ENCODE measurements around the gene ITGB1. TPM values are rescaled to one million over a fixed set of nuclear protein-coding genes. Genes with fewer than 3 reads are reported as not detected.

ITGB1 gene
- total RNA-seq, 3 donors from 2014 or later (not counting 1 experiment from before 2014, with no cell fraction given) = 175 to 280 (median 202) TPM

DNA sequence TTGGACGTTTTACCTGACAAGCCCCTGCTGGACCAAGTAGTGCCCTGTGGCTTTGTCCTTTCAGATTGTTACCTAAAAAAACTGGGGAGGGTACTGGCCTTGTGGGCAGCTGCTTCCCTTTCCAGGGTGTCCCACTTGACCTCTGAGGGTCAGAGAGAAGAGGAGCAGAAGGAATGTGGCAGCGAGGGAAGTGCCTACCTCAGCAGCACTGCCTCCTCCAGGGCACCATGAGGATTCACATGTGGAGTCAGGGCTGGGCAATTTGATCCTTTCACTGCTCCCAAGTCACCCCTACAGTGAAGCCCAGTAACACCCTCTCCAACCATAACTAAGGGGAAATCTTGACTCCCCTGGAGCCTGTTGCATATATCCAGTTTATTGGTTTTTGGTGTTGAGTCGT, 64.6 kb downstream of the ITGB1 start:
- H3K4me3 Mint-ChIP-seq = no peak overlapping the region
- Histone ChIP-seq H3K36me3 (ENCODE audit: control insufficient read depth, insufficient read depth, low read length) (peaks cover 19% of the 10 kb centered on the region), H3K27me3 (ENCODE audit: control insufficient read depth, insufficient read depth, low read length) (no peaks in the 10 kb centered on the region), H3K9me3 (ENCODE audit: control insufficient read depth, insufficient read depth, low read length) (no peaks in the 10 kb centered on the region), H3K27ac (ENCODE audit: low read length) (no peak overlapping the region), H3K4me3 (ENCODE audit: low read length) (no peak overlapping the region), H3K4me1 (ENCODE audit: control insufficient read depth, insufficient read depth, low read length) (no peaks in the 10 kb centered on the region)
- TF ChIP-seq, protein P1, sequence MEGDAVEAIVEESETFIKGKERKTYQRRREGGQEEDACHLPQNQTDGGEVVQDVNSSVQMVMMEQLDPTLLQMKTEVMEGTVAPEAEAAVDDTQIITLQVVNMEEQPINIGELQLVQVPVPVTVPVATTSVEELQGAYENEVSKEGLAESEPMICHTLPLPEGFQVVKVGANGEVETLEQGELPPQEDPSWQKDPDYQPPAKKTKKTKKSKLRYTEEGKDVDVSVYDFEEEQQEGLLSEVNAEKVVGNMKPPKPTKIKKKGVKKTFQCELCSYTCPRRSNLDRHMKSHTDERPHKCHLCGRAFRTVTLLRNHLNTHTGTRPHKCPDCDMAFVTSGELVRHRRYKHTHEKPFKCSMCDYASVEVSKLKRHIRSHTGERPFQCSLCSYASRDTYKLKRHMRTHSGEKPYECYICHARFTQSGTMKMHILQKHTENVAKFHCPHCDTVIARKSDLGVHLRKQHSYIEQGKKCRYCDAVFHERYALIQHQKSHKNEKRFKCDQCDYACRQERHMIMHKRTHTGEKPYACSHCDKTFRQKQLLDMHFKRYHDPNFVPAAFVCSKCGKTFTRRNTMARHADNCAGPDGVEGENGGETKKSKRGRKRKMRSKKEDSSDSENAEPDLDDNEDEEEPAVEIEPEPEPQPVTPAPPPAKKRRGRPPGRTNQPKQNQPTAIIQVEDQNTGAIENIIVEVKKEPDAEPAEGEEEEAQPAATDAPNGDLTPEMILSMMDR (IDR thresholded peaks at IDR 0.05) = no peak
- H3K9me3 Mint-ChIP-seq = no peaks in the 10 kb centered on the region
- no peak overlapping the region for H3K27ac Mint-ChIP-seq
- WGBS (ENCODE audit: insufficient coverage) = 61% methylated on average over 3 of the region's 3 CpGs
- DNase-seq (no peak), ATAC-seq (peak in 1 of 3 donors; percentile 24)
- H3K36me3 Mint-ChIP-seq = peaks cover 8% of the 10 kb centered on the region
- H3K4me1 Mint-ChIP-seq = peaks cover 7 to 10% of the 10 kb centered on the region in 2 donors
- intact Hi-C loops (cut with micrococcal nuclease) = no loop called here
- H3K27me3 Mint-ChIP-seq (ENCODE audit: low read depth in 2 of 2) = no peaks in the 10 kb centered on the region

DNA sequence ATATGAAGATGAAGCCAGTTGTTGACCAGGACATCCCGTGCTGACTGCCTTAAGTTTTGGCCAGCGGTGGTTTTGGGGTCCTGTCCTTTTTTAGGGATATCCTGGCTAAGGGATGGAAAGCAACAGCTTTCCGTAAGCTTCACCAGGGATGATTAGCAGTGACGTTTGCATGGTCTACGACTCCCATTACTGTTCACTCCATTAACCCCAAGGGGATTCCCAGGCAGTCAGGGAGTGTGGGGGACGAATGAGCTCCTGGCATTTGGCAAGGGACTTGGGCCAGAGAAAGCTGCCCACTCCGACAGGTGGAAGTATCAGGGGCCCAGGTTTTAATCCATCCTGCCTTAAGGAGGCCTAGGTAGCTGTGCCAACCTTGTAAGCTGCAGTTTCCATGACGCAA, 66.8 kb downstream of the ITGB1 start:
- peaks cover 8% of the 10 kb centered on the region for H3K36me3 Mint-ChIP-seq
- Histone ChIP-seq H3K9me3 (ENCODE audit: control insufficient read depth, insufficient read depth, low read length) (no peaks in the 10 kb centered on the region), H3K4me3 (ENCODE audit: low read length) (no peak overlapping the region), H3K36me3 (ENCODE audit: control insufficient read depth, insufficient read depth, low read length) (peaks cover 7% of the 10 kb centered on the region), H3K27me3 (ENCODE audit: control insufficient read depth, insufficient read depth, low read length) (no peaks in the 10 kb centered on the region), H3K4me1 (ENCODE audit: control insufficient read depth, insufficient read depth, low read length) (no peaks in the 10 kb centered on the region), H3K27ac (ENCODE audit: low read length) (no peak overlapping the region)
- no peaks in the 10 kb centered on the region for H3K27me3 Mint-ChIP-seq (ENCODE audit: low read depth in 2 of 2)
- WGBS (ENCODE audit: insufficient coverage) = 94% methylated on average over 8 of the region's 8 CpGs
- no peak overlapping the region for H3K27ac Mint-ChIP-seq
- intact Hi-C loops (cut with micrococcal nuclease) = no loop called here
- H3K4me1 Mint-ChIP-seq = peaks cover 5 to 7% of the 10 kb centered on the region in 2 donors
- no peaks in the 10 kb centered on the region for H3K9me3 Mint-ChIP-seq
- TF ChIP-seq, protein P1 (IDR thresholded peaks at IDR 0.05) = no peak
- ATAC-seq = no peak
- no peak overlapping the region for H3K4me3 Mint-ChIP-seq
- no peak for DNase-seq

DNA sequence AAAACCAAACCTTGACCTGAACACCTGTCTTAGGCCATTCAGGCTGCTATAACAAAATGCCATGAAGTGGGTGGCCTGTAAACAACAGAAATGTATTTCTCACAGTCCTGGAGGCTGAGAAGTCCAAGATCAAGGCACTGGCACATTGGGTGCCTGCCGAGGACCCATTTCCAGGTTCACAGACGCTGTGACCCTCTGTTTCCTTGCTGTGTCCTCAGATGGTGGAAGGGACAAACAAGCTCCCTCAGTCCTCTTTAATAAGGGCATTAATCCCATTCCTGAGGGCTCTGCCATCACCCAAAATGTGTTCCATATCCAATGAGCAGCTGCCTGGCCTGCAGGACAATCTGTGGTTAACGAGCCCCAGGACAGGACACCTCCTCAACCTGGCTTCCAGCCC, 67.6 kb downstream of the ITGB1 start:
- no peaks in the 10 kb centered on the region for H3K9me3 Mint-ChIP-seq
- Histone ChIP-seq H3K4me1 (ENCODE audit: control insufficient read depth, insufficient read depth, low read length) (no peaks in the 10 kb centered on the region), H3K9me3 (ENCODE audit: control insufficient read depth, insufficient read depth, low read length) (no peaks in the 10 kb centered on the region), H3K36me3 (ENCODE audit: control insufficient read depth, insufficient read depth, low read length) (peaks cover under 1% of the 10 kb centered on the region), H3K27me3 (ENCODE audit: control insufficient read depth, insufficient read depth, low read length) (no peaks in the 10 kb centered on the region), H3K27ac (ENCODE audit: low read length) (no peak overlapping the region), H3K4me3 (ENCODE audit: low read length) (no peak overlapping the region)
- peaks cover 2% of the 10 kb centered on the region for H3K36me3 Mint-ChIP-seq
- DNase-seq = no peak
- WGBS (ENCODE audit: insufficient coverage) = 64% methylated on average over 3 of the region's 3 CpGs
- intact Hi-C loops (cut with micrococcal nuclease) = no loop called here
- TF ChIP-seq, protein P1 (IDR thresholded peaks at IDR 0.05) = no peak
- H3K4me3 Mint-ChIP-seq = no peak overlapping the region
- H3K27ac Mint-ChIP-seq = no peak overlapping the region
- ATAC-seq = no peak
- H3K27me3 Mint-ChIP-seq (ENCODE audit: low read depth in 2 of 2) = no peaks in the 10 kb centered on the region
- peaks cover 5 to 7% of the 10 kb centered on the region in 2 donors for H3K4me1 Mint-ChIP-seq

DNA sequence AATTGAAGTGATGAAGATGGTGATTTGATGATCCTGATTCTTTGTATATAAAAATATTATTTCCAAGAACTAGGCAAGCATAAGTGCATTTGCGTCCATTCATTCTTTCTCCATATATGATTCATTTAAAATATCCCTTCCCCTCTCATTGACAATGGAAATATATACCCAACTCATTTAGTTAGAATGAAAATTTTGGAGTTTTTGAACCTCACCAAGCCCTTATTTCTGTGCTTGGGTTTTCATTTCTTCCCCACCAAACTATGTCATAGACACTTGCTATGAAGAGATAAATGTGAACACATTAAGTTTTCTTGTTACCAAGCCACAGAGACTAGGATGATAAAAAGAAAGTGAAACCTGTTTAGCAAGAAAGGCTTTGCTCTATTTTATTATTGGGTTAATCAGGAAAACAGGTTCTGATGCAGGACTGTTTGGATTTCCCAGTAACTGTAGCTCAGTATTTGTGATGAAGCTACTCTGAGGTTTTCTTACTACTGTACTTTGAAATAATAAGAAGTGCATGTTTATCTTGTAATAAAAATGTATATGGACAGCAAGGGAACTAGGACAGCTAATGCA, 68.3 kb downstream of the ITGB1 start:
- Mint-ChIP-seq H3K9me3 (no peaks in the 10 kb centered on the region), H3K4me1 (peaks cover 5 to 7% of the 10 kb centered on the region in 2 donors), H3K4me3 (no peak overlapping the region), H3K27ac (peak overlapping the region; percentile 42 to 59), H3K27me3 (ENCODE audit: low read depth in 2 of 2) (no peaks in the 10 kb centered on the region), H3K36me3 (no peaks in the 10 kb centered on the region)
- TF ChIP-seq, protein P1 (IDR thresholded peaks at IDR 0.05) = no peak
- H3K4me3 ChIP-seq (ENCODE audit: low read length) = no peak overlapping the region
- H3K27me3 ChIP-seq (ENCODE audit: control insufficient read depth, insufficient read depth, low read length) = no peaks in the 10 kb centered on the region
- H3K27ac ChIP-seq (ENCODE audit: low read length) = no peak overlapping the region
- no peaks in the 10 kb centered on the region for H3K9me3 ChIP-seq (ENCODE audit: control insufficient read depth, insufficient read depth, low read length)
- WGBS (ENCODE audit: insufficient coverage) = no CpG with 5 or more reads among the region's 1 CpG
- intact Hi-C loops (cut with micrococcal nuclease) = no loop called here
- no peaks in the 10 kb centered on the region for H3K4me1 ChIP-seq (ENCODE audit: control insufficient read depth, insufficient read depth, low read length)
- no peak for DNase-seq
- no peaks in the 10 kb centered on the region for H3K36me3 ChIP-seq (ENCODE audit: control insufficient read depth, insufficient read depth, low read length)
- peak in 1 of 3 donors; percentile 30 for ATAC-seq
